Measurements from ENCODE around the gene RMDN2.
"Not testable (repeated sequence)": the region's sequence is repeated elsewhere in the genome, so short reads cannot be mapped to it uniquely, and the experiment has no call there.

RMDN2 gene

GRCh38 chr2:37934591-37935513, 9.8 kb downstream of the RMDN2 start:
- no peak for TF ChIP-seq CTCF (IDR thresholded peaks at IDR 0.05; ENCODE audit: low read depth, low read length)
- Histone ChIP-seq H3K27me3 (0 out of 2 replicates have a peak, but pooled peaks cover 4% of the 10 kb centered on the region), H3K4me1 (no peaks in the 10 kb centered on the region), H3K4me3 (ENCODE audit: low read depth, low read length) (no peak overlapping the region), H3K36me3 (no peaks in the 10 kb centered on the region), H3K9me3 (no peaks in the 10 kb centered on the region)
- DNase-seq, result no peak

GRCh38 chr2:37937568-37937967, 12.5 kb downstream of the RMDN2 start:
- H3K9me3 ChIP-seq; H3K4me3 ChIP-seq (ENCODE audit: low read depth, low read length); DNase-seq; H3K36me3 ChIP-seq; H3K4me1 ChIP-seq; H3K27me3 ChIP-seq: not testable (repeated sequence)

GRCh38 chr2:37941267-37941666, 16.2 kb downstream of the RMDN2 start:
- not testable (repeated sequence) for H3K4me1 ChIP-seq; H3K9me3 ChIP-seq; H3K4me3 ChIP-seq (ENCODE audit: low read depth, low read length); H3K27me3 ChIP-seq; DNase-seq; H3K36me3 ChIP-seq

- no peaks in the 10 kb centered on the region for H3K36me3 ChIP-seq
- no peaks in the 10 kb centered on the region for H3K4me1 ChIP-seq
- H3K27me3 ChIP-seq, result no peaks in the 10 kb centered on the region
- TF ChIP-seq CTCF (IDR thresholded peaks at IDR 0.05; ENCODE audit: low read depth, low read length), result no peak
- no peaks in the 10 kb centered on the region for H3K9me3 ChIP-seq
- DNase-seq, result no peak
- H3K4me3 ChIP-seq (ENCODE audit: low read depth, low read length), result no peak overlapping the region
These were observed 19.2 kb downstream of the RMDN2 start for GRCh38 chr2:37944268-37944667.

- no peaks in the 10 kb centered on the region for H3K4me1 ChIP-seq
- H3K4me3 ChIP-seq (ENCODE audit: low read depth, low read length), result no peak overlapping the region
- H3K36me3 ChIP-seq, result no peaks in the 10 kb centered on the region
- TF ChIP-seq CTCF (IDR thresholded peaks at IDR 0.05; ENCODE audit: low read depth, low read length), result no peak
- peaks cover 3% of the 10 kb centered on the region; the same call in 1 of the 2 replicates for H3K27me3 ChIP-seq
- no peaks in the 10 kb centered on the region for H3K9me3 ChIP-seq
- no peak for DNase-seq
These were observed 22.2 kb downstream of the RMDN2 start for GRCh38 chr2:37947306-37947705.

GRCh38 chr2:37962018-37962739, 37.1 kb downstream of the RMDN2 start:
- not testable (repeated sequence) for H3K4me1 ChIP-seq; H3K36me3 ChIP-seq; H3K9me3 ChIP-seq; H3K27me3 ChIP-seq; H3K4me3 ChIP-seq (ENCODE audit: low read depth, low read length); DNase-seq

- DNase-seq; H3K4me1 ChIP-seq; H3K36me3 ChIP-seq; H3K9me3 ChIP-seq; H3K27me3 ChIP-seq; H3K4me3 ChIP-seq (ENCODE audit: low read depth, low read length): not testable (repeated sequence)
These were observed 37.6 kb downstream of the RMDN2 start for GRCh38 chr2:37962740-37963121.

GRCh38 chr2:37963901-37964300, 38.8 kb downstream of the RMDN2 start:
- not testable (repeated sequence) for H3K36me3 ChIP-seq; H3K27me3 ChIP-seq; H3K4me1 ChIP-seq; H3K4me3 ChIP-seq (ENCODE audit: low read depth, low read length); DNase-seq; H3K9me3 ChIP-seq

Data from BE2C (cell line).